ENCODE data around the gene SPOCK1. TPM values are rescaled to one million over a fixed set of nuclear protein-coding genes. Genes with fewer than 3 reads are reported as not detected.

The SPOCK1 gene
- total RNA-seq, 1 experiment from 2014 or later = 0.27 TPM

- no peak overlapping the region for H3K27ac ChIP-seq (ENCODE audit: low read depth, low read length)
- no peaks in the 10 kb centered on the region for H3K9me2 ChIP-seq (ENCODE audit: insufficient read depth)
- no peak overlapping the region for H3K4me3 ChIP-seq (replicated peaks in 1 of 2; ENCODE audit: low read depth in 1 of 2, low read length in 2 of 2)
- CTCF ChIA-PET = no interaction called here
- H3K9me3 ChIP-seq (ENCODE audit: control insufficient read depth in 1 of 2, insufficient read depth in 1 of 2, low read depth in 1 of 2, low read length in 2 of 2) = no peaks in the 10 kb centered on the region
- no peaks in the 10 kb centered on the region for H3K36me3 ChIP-seq (ENCODE audit: control insufficient read depth in 1 of 2, insufficient read depth in 2 of 2, low read length in 2 of 2)
- no peak overlapping the region for H3K9ac ChIP-seq (ENCODE audit: low read length)
- no peak overlapping the region for H2AFZ ChIP-seq (ENCODE audit: low read depth, low read length, poor library complexity, severe bottlenecking)
- RAD21 ChIA-PET (ENCODE audit: low non-redundant PET in 1 of 2, low total read pairs in 2 of 2, uncharacterized antibody in 2 of 2, unreplicated experiment in 2 of 2) = no interaction called here
- BruUV-seq (replicated peaks) = no TSS peak
- no peak overlapping the region for H3K4me2 ChIP-seq (ENCODE audit: low read length)
- POLR2A ChIA-PET = no interaction called here
- TF ChIP-seq REST (IDR thresholded peaks at IDR 0.05; ENCODE audit: low read depth) = no peak
- TF ChIP-seq ZFX (IDR thresholded peaks at IDR 0.05) = no peak
- TF ChIP-seq, protein P1, sequence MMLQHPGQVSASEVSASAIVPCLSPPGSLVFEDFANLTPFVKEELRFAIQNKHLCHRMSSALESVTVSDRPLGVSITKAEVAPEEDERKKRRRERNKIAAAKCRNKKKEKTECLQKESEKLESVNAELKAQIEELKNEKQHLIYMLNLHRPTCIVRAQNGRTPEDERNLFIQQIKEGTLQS (IDR thresholded peaks at IDR 0.05) = no peak
- TF ChIP-seq CBX3 (IDR thresholded peaks at IDR 0.05; ENCODE audit: low read depth) = no peak
- no peak for TF ChIP-seq EZH2phosphoT487 (IDR thresholded peaks at IDR 0.05; ENCODE audit: borderline replicate concordance)
- no peak for TF ChIP-seq RAD21 (IDR thresholded peaks at IDR 0.05; ENCODE audit: low read depth)
- no peak for TF ChIP-seq YY1 (IDR thresholded peaks at IDR 0.05; ENCODE audit: extremely low read depth, insufficient replicate concordance, low read depth, low read length)
- TF ChIP-seq MAX (IDR thresholded peaks at IDR 0.05) = no peak
- TF ChIP-seq TCF7L2 (IDR thresholded peaks at IDR 0.05; ENCODE audit: borderline replicate concordance, extremely low read depth, insufficient read depth, insufficient read length) = no peak
- TF ChIP-seq SRF (IDR thresholded peaks at IDR 0.05; ENCODE audit: low read depth) = no peak
- no peak for TF ChIP-seq SP1 (IDR thresholded peaks at IDR 0.05; ENCODE audit: low read depth)
- no peak for TF ChIP-seq SIN3A (IDR thresholded peaks at IDR 0.05; ENCODE audit: low read depth)
- TF ChIP-seq POLR2AphosphoS5 (IDR thresholded peaks at IDR 0.05; ENCODE audit: low read depth, low read length) = no peak
- H3K4me1 ChIP-seq (ENCODE audit: control insufficient read depth in 1 of 2, insufficient read depth in 2 of 2, low read length in 2 of 2) = no peaks in the 10 kb centered on the region
- peaks cover 73% of the 10 kb centered on the region for H3K27me3 ChIP-seq (ENCODE audit: insufficient read depth, low read length)
- DNase-seq (ENCODE audit: low read depth, low spot score) (no peak), ATAC-seq (no peak)
- intact Hi-C loops (cut with micrococcal nuclease) = no loop called here
- H3K79me2 ChIP-seq (ENCODE audit: insufficient read depth, low read length) = no peaks in the 10 kb centered on the region
- no peaks in the 10 kb centered on the region for H4K20me1 ChIP-seq (ENCODE audit: insufficient read depth)
Observed at GRCh38 chr5:137361280-137361679, 137.8 kb downstream of the SPOCK1 start.

Data from HCT116 (cell line).